Uterus (tissue), 4 donors: Measurements from ENCODE around the gene NDFIP2. TPM values are rescaled to one million over a fixed set of nuclear protein-coding genes. Genes with fewer than 3 reads are reported as not detected.

ENCODE experiments used
- DNase-seq, 2 donors: peaks; one replicate each; pipeline ENCODE4 v3.0.0-alpha.2; 2019 to 2020
- H3K27ac ChIP-seq, 2 donors: fragments of 200-600 bp; sonication (generic); 1 replicate in 1 of 2; 2 replicates in 1 of 2; pipeline ENCODE4 v1.5.1; 2016 to 2018
- H3K27me3 ChIP-seq, 2 donors: fragments of 200-600 bp; sonication (generic); one replicate each; pipeline ENCODE4 v1.5.1; 2018 to 2019; ENCODE audit warnings: control low read depth in 1 of 2
- H3K36me3 ChIP-seq, 2 donors: fragments of 200-600 bp; sonication (generic); one replicate each; pipeline ENCODE4 v1.5.1; 2019; ENCODE audit warnings: control low read depth in 1 of 2
- H3K4me1 ChIP-seq, 2 donors: fragments of 200-600 bp; sonication (generic); one replicate each; pipeline ENCODE4 v1.5.1; 2018 to 2019; ENCODE audit warnings: control low read depth in 1 of 2
- H3K4me3 ChIP-seq, 2 donors: fragments of 200-600 bp; sonication (generic); 1 replicate in 1 of 2; 2 replicates in 1 of 2; pipeline ENCODE4 v1.5.1; 2018 to 2019; ENCODE audit warnings: mild to moderate bottlenecking in 1 of 2
- H3K9me3 ChIP-seq, 2 donors: fragments of 200-600 bp; sonication (generic); one replicate each; pipeline ENCODE4 v1.5.1; 2019; ENCODE audit warnings: control low read depth in 1 of 2
- POLR2A ChIP-seq, 2 donors: fragments of 450-650 bp; IDR thresholded peaks; one replicate each; pipeline ENCODE4 v1.6.1; 2016; ENCODE audit warnings: antibody characterized with exemption in 2 of 2, mild to moderate bottlenecking in 1 of 2, moderate library complexity in 1 of 2
- intact Hi-C: fragments of 100-400 bp; cut with DNase I; formaldehyde crosslinking; loops from one replicate; pipeline ENCODE4 v1.15.1; 2023; ENCODE audit warnings: low total_unique reads
- total RNA-seq, 4 donors: library from RNA; depleted of rRNA in 3 of 4; stranded (reverse); fragments of >200 nt in 3 of 4; gene quantifications; one replicate each; pipeline versions ENCODE4 v1.1.0 to v1.2.4, GENCODE V29; 2014 to 2023
- TF ChIP-seq, protein P1 (sequence below), 4 experiments: fragments of 200-600 bp in 2 of 4; fragments of 450-650 bp in 2 of 4; sonication (generic) in 2 of 4; IDR thresholded peaks; one replicate each; pipeline ENCODE4 v1.5.1; 2016 to 2019; ENCODE audit warnings: antibody characterized with exemption in 4 of 4, mild to moderate bottlenecking in 2 of 4, moderate library complexity in 1 of 4
- donor health status: DM: yes; HTN: yes; CAD: no.

The NDFIP2 gene
- total RNA-seq, 4 donors from 2014 or later, result 5.1 to 35.4 (median 13.9) TPM

DNA sequence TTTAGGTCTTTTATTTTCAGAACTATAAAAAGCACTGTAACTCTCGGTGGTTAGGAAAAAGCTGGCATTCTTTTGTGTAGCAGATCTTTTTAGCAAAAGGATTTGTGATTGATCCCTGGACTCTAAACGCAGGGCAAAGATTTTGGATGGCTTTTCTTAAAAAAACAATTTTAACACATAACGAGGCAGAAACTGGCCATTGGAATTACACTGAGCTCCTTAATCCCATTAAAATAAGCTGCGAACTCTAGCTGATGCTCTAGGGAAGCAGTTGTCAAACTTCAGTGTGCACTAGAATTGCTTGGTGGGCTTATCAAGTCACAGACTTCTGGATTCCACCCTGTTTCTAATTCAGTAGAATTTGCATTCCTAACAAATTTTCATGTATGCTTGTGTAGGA is 33.8 kb upstream of the NDFIP2 start:
- intact Hi-C loops, result no loop called here
- Histone ChIP-seq H3K27ac (no peak overlapping the region), H3K9me3 (no peaks in the 10 kb centered on the region), H3K4me3 (no peak overlapping the region), H3K4me1 (no peaks in the 10 kb centered on the region), H3K36me3 (no peaks in the 10 kb centered on the region), H3K27me3 (no peaks in the 10 kb centered on the region)
- no peak for TF ChIP-seq POLR2A (IDR thresholded peaks at IDR 0.05)
- TF ChIP-seq, protein P1, sequence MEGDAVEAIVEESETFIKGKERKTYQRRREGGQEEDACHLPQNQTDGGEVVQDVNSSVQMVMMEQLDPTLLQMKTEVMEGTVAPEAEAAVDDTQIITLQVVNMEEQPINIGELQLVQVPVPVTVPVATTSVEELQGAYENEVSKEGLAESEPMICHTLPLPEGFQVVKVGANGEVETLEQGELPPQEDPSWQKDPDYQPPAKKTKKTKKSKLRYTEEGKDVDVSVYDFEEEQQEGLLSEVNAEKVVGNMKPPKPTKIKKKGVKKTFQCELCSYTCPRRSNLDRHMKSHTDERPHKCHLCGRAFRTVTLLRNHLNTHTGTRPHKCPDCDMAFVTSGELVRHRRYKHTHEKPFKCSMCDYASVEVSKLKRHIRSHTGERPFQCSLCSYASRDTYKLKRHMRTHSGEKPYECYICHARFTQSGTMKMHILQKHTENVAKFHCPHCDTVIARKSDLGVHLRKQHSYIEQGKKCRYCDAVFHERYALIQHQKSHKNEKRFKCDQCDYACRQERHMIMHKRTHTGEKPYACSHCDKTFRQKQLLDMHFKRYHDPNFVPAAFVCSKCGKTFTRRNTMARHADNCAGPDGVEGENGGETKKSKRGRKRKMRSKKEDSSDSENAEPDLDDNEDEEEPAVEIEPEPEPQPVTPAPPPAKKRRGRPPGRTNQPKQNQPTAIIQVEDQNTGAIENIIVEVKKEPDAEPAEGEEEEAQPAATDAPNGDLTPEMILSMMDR (IDR thresholded peaks at IDR 0.05), result no peak
- no peak for DNase-seq

- H3K4me3 ChIP-seq, result no peak overlapping the region
- no peaks in the 10 kb centered on the region for H3K9me3 ChIP-seq
- no peaks in the 10 kb centered on the region for H3K36me3 ChIP-seq
- intact Hi-C loops, result no loop called here
- H3K27me3 ChIP-seq, result no peaks in the 10 kb centered on the region
- no peaks in the 10 kb centered on the region for H3K4me1 ChIP-seq
- DNase-seq, result no peak
- no peak overlapping the region for H3K27ac ChIP-seq
- TF ChIP-seq, protein P1 (IDR thresholded peaks at IDR 0.05), result no peak
- TF ChIP-seq POLR2A (IDR thresholded peaks at IDR 0.05), result no peak
Observed at GRCh38 chr13:79447741-79448140, 33.2 kb upstream of the NDFIP2 start.

- DNase-seq, result no peak
- no peaks in the 10 kb centered on the region for H3K36me3 ChIP-seq
- H3K27ac ChIP-seq, result no peak overlapping the region
- no peak overlapping the region for H3K4me3 ChIP-seq
- H3K4me1 ChIP-seq, result no peaks in the 10 kb centered on the region
- H3K27me3 ChIP-seq, result no peaks in the 10 kb centered on the region
- H3K9me3 ChIP-seq, result no peaks in the 10 kb centered on the region
- TF ChIP-seq POLR2A (IDR thresholded peaks at IDR 0.05), result no peak
- TF ChIP-seq, protein P1 (IDR thresholded peaks at IDR 0.05), result no peak
- intact Hi-C loops, result no loop called here
Observed at GRCh38 chr13:79448413-79448812, 32.5 kb upstream of the NDFIP2 start.

DNA sequence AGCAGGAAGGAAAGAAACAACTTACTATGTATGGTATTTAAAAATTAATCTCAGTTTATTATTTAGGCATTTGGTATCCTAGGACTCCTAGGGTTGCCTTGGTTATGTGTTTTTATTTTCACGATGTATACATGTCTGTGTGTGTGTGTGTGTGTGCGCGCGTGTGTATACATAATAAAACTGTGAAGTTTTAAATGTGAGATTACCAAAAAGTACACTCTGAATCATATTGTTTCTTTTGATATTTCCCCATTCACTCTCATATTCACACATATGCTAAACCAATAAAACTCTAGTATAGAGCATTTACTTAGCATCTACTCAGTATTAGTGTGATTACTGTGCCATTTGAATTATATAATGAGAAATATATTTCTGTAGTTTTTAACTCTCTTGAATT is 30.8 kb upstream of the NDFIP2 start:
- H3K27me3 ChIP-seq, result no peaks in the 10 kb centered on the region

GRCh38 chr13:79451500-79451962 is 29.4 kb upstream of the NDFIP2 start:
- TF ChIP-seq, protein P1 (IDR thresholded peaks at IDR 0.05), result no peak
- no peak for TF ChIP-seq POLR2A (IDR thresholded peaks at IDR 0.05)
- no peak for DNase-seq
- no peaks in the 10 kb centered on the region for H3K4me1 ChIP-seq
- intact Hi-C loops, result no loop called here
- no peak overlapping the region for H3K4me3 ChIP-seq
- H3K27me3 ChIP-seq, result no peaks in the 10 kb centered on the region
- no peaks in the 10 kb centered on the region for H3K9me3 ChIP-seq
- no peaks in the 10 kb centered on the region for H3K36me3 ChIP-seq
- no peak overlapping the region for H3K27ac ChIP-seq

More for the DNA sequence above, 30.8 kb upstream of the NDFIP2 start:
- H3K9me3 ChIP-seq, result no peaks in the 10 kb centered on the region
- intact Hi-C loops, result no loop called here
- no peak overlapping the region for H3K27ac ChIP-seq
- no peak for DNase-seq
- no peak overlapping the region for H3K4me3 ChIP-seq
- no peaks in the 10 kb centered on the region for H3K4me1 ChIP-seq
- no peak for TF ChIP-seq POLR2A (IDR thresholded peaks at IDR 0.05)
- TF ChIP-seq, protein P1 (IDR thresholded peaks at IDR 0.05), result no peak
- no peaks in the 10 kb centered on the region for H3K36me3 ChIP-seq
